ENCODE results near the gene FNDC3A.
"Not testable (repeated sequence)": the region's sequence is repeated elsewhere in the genome, so short reads cannot be mapped to it uniquely, and the experiment has no call there.

DNA sequence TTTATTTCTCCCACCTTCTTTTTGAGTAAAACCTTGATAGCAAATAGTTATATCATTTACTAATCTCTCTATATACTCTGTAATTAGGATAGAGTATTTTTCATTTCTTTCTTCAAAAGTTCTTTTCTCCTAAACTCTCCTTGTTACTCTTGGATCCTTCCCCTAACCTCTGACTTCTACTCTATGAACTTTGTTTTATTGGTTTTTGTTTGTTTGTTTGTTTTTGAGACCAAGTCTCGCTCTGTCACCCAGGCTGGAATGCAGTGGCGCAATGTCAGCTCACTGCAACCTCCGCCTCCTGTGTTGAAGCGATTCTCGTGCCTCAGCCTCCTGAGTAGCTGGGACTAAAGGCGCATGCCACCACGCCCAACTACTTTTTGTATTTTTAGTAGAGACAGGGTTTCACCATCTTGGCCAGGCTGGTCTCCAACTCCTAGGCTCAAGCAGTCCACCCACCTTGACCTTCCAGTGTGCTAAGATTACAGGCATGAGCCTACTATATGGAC, 161.5 kb downstream of the FNDC3A start:
- TF ChIP-seq RXRA (IDR thresholded peaks at IDR 0.05); EGR1 (IDR thresholded peaks at IDR 0.05; ENCODE audit: low read depth in 2 of 2): not testable (repeated sequence)
- TF ChIP-seq, protein P1, sequence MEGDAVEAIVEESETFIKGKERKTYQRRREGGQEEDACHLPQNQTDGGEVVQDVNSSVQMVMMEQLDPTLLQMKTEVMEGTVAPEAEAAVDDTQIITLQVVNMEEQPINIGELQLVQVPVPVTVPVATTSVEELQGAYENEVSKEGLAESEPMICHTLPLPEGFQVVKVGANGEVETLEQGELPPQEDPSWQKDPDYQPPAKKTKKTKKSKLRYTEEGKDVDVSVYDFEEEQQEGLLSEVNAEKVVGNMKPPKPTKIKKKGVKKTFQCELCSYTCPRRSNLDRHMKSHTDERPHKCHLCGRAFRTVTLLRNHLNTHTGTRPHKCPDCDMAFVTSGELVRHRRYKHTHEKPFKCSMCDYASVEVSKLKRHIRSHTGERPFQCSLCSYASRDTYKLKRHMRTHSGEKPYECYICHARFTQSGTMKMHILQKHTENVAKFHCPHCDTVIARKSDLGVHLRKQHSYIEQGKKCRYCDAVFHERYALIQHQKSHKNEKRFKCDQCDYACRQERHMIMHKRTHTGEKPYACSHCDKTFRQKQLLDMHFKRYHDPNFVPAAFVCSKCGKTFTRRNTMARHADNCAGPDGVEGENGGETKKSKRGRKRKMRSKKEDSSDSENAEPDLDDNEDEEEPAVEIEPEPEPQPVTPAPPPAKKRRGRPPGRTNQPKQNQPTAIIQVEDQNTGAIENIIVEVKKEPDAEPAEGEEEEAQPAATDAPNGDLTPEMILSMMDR (IDR thresholded peaks at IDR 0.05; ENCODE audit: low read depth, low read length, missing input control) = not testable (repeated sequence)
